ENCODE data around the gene RAB3D.

Gene RAB3D

GRCh38 chr19:11295180-11295579 lies 44.3 kb downstream of the RAB3D start:
- DNase-seq, result no peak

- peak; percentile 99 for DNase-seq
Observed at GRCh38 chr19:11293433-11294389, 45.7 kb downstream of the RAB3D start.

- DNase-seq, result peak; percentile 23
Observed at GRCh38 chr19:11291991-11292390, 47.5 kb downstream of the RAB3D start.

GRCh38 chr19:11291415-11291814 lies 48.0 kb downstream of the RAB3D start:
- peak; percentile 52 for DNase-seq

GRCh38 chr19:11290256-11290655 lies 49.2 kb downstream of the RAB3D start:
- DNase-seq, result no peak

- DNase-seq, result peak; percentile 29
Observed at GRCh38 chr19:11288349-11288748, 51.1 kb downstream of the RAB3D start.

GRCh38 chr19:11286312-11286974 lies 53.0 kb downstream of the RAB3D start:
- peak; percentile 60 for DNase-seq

- no peak for DNase-seq
Observed at GRCh38 chr19:11284515-11284914, 54.9 kb downstream of the RAB3D start.

GRCh38 chr19:11281356-11282049 lies 58.0 kb downstream of the RAB3D start:
- DNase-seq, result no peak

- peak; percentile 100 for DNase-seq
Observed at GRCh38 chr19:11279505-11280236, 59.8 kb downstream of the RAB3D start.

GRCh38 chr19:11278670-11279069 lies 60.8 kb downstream of the RAB3D start:
- no peak for DNase-seq

- no peak for DNase-seq
Observed at GRCh38 chr19:11274533-11275086, 64.8 kb downstream of the RAB3D start.

- no peak for DNase-seq
Observed at GRCh38 chr19:11273989-11274388, 65.5 kb downstream of the RAB3D start.

GRCh38 chr19:11273296-11273695 lies 66.2 kb downstream of the RAB3D start:
- no peak for DNase-seq
